HG02970 (cell line): ENCODE measurements around the gene ICAM1.
"Not testable (repeated sequence)": the region's sequence is repeated elsewhere in the genome, so short reads cannot be mapped to it uniquely, and the experiment has no call there.

Source experiments
- ATAC-seq: cut with Tn5 transposase; IDR thresholded peaks from one replicate; pipeline ENCODE4 v1.9.1; 2021; ENCODE audit warnings: mild to moderate bottlenecking, moderate library complexity, moderate number of reproducible peaks; ENCODE audit not compliant: unreplicated experiment, low FRiP score

The ICAM1 gene

GRCh38 chr19:10271543-10272086 is 695 bp downstream of the ICAM1 start:
- ATAC-seq, result peak; percentile 22

GRCh38 chr19:10274589-10274988 is 3.7 kb downstream of the ICAM1 start:
- ATAC-seq, result no peak

GRCh38 chr19:10277795-10278589 is 7.1 kb downstream of the ICAM1 start:
- no peak for ATAC-seq

- no peak for ATAC-seq
Observed at GRCh38 chr19:10278935-10279334, 8.0 kb downstream of the ICAM1 start.

GRCh38 chr19:10279737-10280442 is 9.0 kb downstream of the ICAM1 start:
- ATAC-seq, result no peak

- ATAC-seq, result not testable (repeated sequence)
Observed at GRCh38 chr19:10282043-10282442, 11.1 kb downstream of the ICAM1 start.

- no peak for ATAC-seq
Observed at GRCh38 chr19:10283301-10284064, 12.6 kb downstream of the ICAM1 start.

- no peak for ATAC-seq
Observed at GRCh38 chr19:10284065-10284959, 13.4 kb downstream of the ICAM1 start.

- ATAC-seq, result no peak
Observed at GRCh38 chr19:10284960-10285278, 14.0 kb downstream of the ICAM1 start.

GRCh38 chr19:10285393-10285792 is 14.5 kb downstream of the ICAM1 start:
- ATAC-seq, result no peak

- no peak for ATAC-seq
Observed at GRCh38 chr19:10286803-10287737, 16.1 kb downstream of the ICAM1 start, which contains the start of gene ICAM4. TSS of gene ICAM4 (plus strand) at chr19:10286955. CDS start at chr19:10287013, 58 bp downstream.

- no peak for ATAC-seq
Observed at GRCh38 chr19:10288662-10289166, 17.8 kb downstream of the ICAM1 start.

GRCh38 chr19:10289167-10289835 is 18.4 kb downstream of the ICAM1 start:
- ATAC-seq, result no peak

GRCh38 chr19:10289836-10290356 is 19.0 kb downstream of the ICAM1 start, which contains the start of gene ICAM5:
TSS of gene ICAM5 (plus strand) at chr19:10289952. CDS start at chr19:10290044, 92 bp downstream.
- no peak for ATAC-seq

GRCh38 chr19:10290357-10290875 is 19.5 kb downstream of the ICAM1 start:
- ATAC-seq, result no peak

- ATAC-seq, result no peak
Observed at GRCh38 chr19:10290876-10291553, 20.1 kb downstream of the ICAM1 start.
